Upper lobe of right lung (tissue), 1 donor: ENCODE results near the gene RPS6KA3. TPM values are rescaled to one million over a fixed set of nuclear protein-coding genes. Genes with fewer than 3 reads are reported as not detected.

Experiments used
- ATAC-seq: fragments of 200-7000 bp; cut with Tn5 transposase; one replicate; pipeline ENCODE4 v1.9.1; 2020; ENCODE audit warnings: mild to moderate bottlenecking, moderate library complexity
- DNase-seq: peaks from one replicate; pipeline ENCODE4 v3.0.0-alpha.2; 2020
- H3K27ac ChIP-seq: fragments of 200-600 bp; one replicate; pipeline ENCODE4 v1.8.0; 2022
- H3K27me3 ChIP-seq: fragments of 200-600 bp; one replicate; pipeline ENCODE4 v1.8.0; 2022; ENCODE audit warnings: mild to moderate bottlenecking
- H3K36me3 ChIP-seq: fragments of 200-600 bp; one replicate; pipeline ENCODE4 v1.8.0; 2022
- H3K4me1 ChIP-seq: fragments of 200-600 bp; one replicate; pipeline ENCODE4 v1.8.0; 2022
- H3K4me3 ChIP-seq: fragments of 200-600 bp; one replicate; pipeline ENCODE4 v1.8.0; 2022; ENCODE audit warnings: mild to moderate bottlenecking
- H3K9me3 ChIP-seq: fragments of 200-600 bp; one replicate; pipeline ENCODE4 v1.8.0; 2022
- CTCF ChIP-seq: fragments of 200-600 bp; IDR thresholded peaks from one replicate; pipeline ENCODE4 v1.8.0; 2022; ENCODE audit warnings: antibody characterized with exemption
- intact Hi-C: fragments of 100-400 bp; cut with DNase I; formaldehyde crosslinking; loops from one replicate; pipeline ENCODE4 v1.11.0; 2022
- total RNA-seq: library from RNA; stranded (reverse); fragmentation: NEBNext Ultra II Directional; extraction: Animal tissue kit (Norgen Biotek cat#: 25700); gene quantifications from one replicate; pipeline ENCODE4 v1.2.1, GENCODE V29; 2021
- donor health status: DM: no; HTN: yes; CAD: no; lungs with severe emphysema.

Gene RPS6KA3
- total RNA-seq, 1 donor from 2014 or later = 70.5 TPM

- intact Hi-C loops = no loop called here
- H3K27ac ChIP-seq = no peak overlapping the region
- DNase-seq (no peak), ATAC-seq (no peak)
- H3K4me3 ChIP-seq = no peak overlapping the region
- no peaks in the 10 kb centered on the region for H3K36me3 ChIP-seq
- no peaks in the 10 kb centered on the region for H3K9me3 ChIP-seq
- no peak for TF ChIP-seq CTCF
- H3K4me1 ChIP-seq = peaks cover 2% of the 10 kb centered on the region
- no peaks in the 10 kb centered on the region for H3K27me3 ChIP-seq
Observed at GRCh38 chrX:20228245-20228644, 38.5 kb downstream of the RPS6KA3 start.

- no peaks in the 10 kb centered on the region for H3K9me3 ChIP-seq
- H3K27me3 ChIP-seq = no peaks in the 10 kb centered on the region
Observed at GRCh38 chrX:20227116-20227515, 39.6 kb downstream of the RPS6KA3 start.

GRCh38 chrX:20225488-20225833, 41.2 kb downstream of the RPS6KA3 start:
- intact Hi-C loops = no loop called here
- Histone ChIP-seq H3K27me3 (no peaks in the 10 kb centered on the region), H3K4me1 (peaks cover 5% of the 10 kb centered on the region), H3K4me3 (no peak overlapping the region), H3K9me3 (no peaks in the 10 kb centered on the region), H3K27ac (no peak overlapping the region), H3K36me3 (no peaks in the 10 kb centered on the region)
- ATAC-seq (no peak), DNase-seq (no peak)
- no peak for TF ChIP-seq CTCF

More at GRCh38 chrX:20227116-20227515, 39.6 kb downstream of the RPS6KA3 start:
- TF ChIP-seq CTCF = no peak
- H3K27ac ChIP-seq = no peak overlapping the region
- DNase-seq (no peak), ATAC-seq (no peak)
- no peak overlapping the region for H3K4me3 ChIP-seq
- H3K36me3 ChIP-seq = no peaks in the 10 kb centered on the region
- H3K4me1 ChIP-seq = peaks cover 5% of the 10 kb centered on the region
- intact Hi-C loops = no loop called here

GRCh38 chrX:20224814-20225487, 41.8 kb downstream of the RPS6KA3 start:
- intact Hi-C loops = no loop called here
- DNase-seq (no peak), ATAC-seq (no peak)
- no peaks in the 10 kb centered on the region for H3K27me3 ChIP-seq
- no peak for TF ChIP-seq CTCF
- no peak overlapping the region for H3K4me3 ChIP-seq
- no peaks in the 10 kb centered on the region for H3K9me3 ChIP-seq
- H3K4me1 ChIP-seq = peaks cover 5% of the 10 kb centered on the region
- H3K36me3 ChIP-seq = no peaks in the 10 kb centered on the region
- H3K27ac ChIP-seq = no peak overlapping the region

GRCh38 chrX:20221902-20222301, 44.8 kb downstream of the RPS6KA3 start:
- Histone ChIP-seq H3K27ac (no peak overlapping the region), H3K27me3 (no peaks in the 10 kb centered on the region), H3K4me1 (peaks cover 5% of the 10 kb centered on the region), H3K36me3 (no peaks in the 10 kb centered on the region), H3K4me3 (no peak overlapping the region), H3K9me3 (no peaks in the 10 kb centered on the region)
- ATAC-seq (no peak), DNase-seq (no peak)
- intact Hi-C loops = no loop called here
- no peak for TF ChIP-seq CTCF
